Body of pancreas (tissue), 4 donors: ENCODE measurements around the gene BCAS4.

ENCODE experiments used
- POLR2A ChIP-seq, 3 donors: fragments of 450-650 bp; IDR thresholded peaks; one replicate each; pipeline ENCODE4 v1.6.1; 2016; ENCODE audit warnings: antibody characterized with exemption in 3 of 3, mild to moderate bottlenecking in 2 of 3
- TF ChIP-seq, protein P1 (sequence below), 7 experiments: fragments of 450-650 bp in 4 of 7; fragments of 200-600 bp in 3 of 7; sonication (generic) in 3 of 7; IDR thresholded peaks; one replicate each; pipeline ENCODE4 v1.5.1; 2016 to 2019; ENCODE audit warnings: antibody characterized with exemption in 7 of 7

DNA sequence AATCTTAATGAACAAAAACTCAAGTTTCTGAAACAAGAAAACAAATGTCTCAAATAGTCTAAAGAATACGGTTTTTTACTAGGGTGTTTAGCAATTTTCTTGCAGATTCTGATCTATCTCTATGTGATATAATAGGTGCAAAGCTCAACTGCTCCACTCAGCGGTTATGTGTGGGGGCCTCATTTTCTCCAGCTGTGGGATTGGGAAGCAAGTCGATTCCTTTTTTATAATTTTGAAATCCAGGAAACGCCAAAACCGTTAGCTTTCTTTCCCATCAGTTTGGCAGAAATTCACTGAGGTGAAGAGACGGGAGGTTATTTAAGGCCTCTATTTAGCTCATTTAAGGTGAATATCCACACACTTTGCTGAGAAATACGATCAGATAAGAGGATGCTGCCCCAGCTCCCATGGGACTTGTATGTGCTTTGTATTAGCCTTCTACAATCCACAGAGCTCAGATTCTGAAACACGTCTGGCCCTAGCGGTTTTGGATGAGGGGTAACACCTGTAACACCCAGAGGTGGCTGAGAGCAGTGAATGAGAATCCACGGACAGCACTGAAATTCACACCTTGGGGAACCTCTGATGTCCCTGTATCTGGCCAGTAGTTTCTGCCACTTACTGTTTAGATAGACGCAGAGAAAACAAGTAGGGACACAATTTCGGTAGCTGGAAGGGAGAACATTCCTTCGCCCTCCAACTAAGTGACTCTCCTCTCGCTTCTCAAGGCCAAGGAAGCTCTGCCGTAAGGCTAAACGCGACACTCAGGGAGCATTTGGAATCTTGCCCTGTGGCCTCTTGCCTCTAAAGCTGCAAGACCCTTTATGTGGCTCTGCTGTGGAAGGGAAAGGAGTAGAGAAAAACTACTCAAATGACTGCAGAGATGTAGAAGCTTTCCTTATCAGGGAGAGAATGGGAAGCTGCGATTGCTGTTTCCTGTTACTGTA lies 6.5 kb upstream of the BCAS4 start:
- TF ChIP-seq, protein P1, sequence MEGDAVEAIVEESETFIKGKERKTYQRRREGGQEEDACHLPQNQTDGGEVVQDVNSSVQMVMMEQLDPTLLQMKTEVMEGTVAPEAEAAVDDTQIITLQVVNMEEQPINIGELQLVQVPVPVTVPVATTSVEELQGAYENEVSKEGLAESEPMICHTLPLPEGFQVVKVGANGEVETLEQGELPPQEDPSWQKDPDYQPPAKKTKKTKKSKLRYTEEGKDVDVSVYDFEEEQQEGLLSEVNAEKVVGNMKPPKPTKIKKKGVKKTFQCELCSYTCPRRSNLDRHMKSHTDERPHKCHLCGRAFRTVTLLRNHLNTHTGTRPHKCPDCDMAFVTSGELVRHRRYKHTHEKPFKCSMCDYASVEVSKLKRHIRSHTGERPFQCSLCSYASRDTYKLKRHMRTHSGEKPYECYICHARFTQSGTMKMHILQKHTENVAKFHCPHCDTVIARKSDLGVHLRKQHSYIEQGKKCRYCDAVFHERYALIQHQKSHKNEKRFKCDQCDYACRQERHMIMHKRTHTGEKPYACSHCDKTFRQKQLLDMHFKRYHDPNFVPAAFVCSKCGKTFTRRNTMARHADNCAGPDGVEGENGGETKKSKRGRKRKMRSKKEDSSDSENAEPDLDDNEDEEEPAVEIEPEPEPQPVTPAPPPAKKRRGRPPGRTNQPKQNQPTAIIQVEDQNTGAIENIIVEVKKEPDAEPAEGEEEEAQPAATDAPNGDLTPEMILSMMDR (IDR thresholded peaks at IDR 0.05), result peak in 6 of 7 experiments; percentile 16 to 52 (median 42)
- no peak for TF ChIP-seq POLR2A (IDR thresholded peaks at IDR 0.05)
